Choroid plexus epithelial cell (primary cell): Measurements from ENCODE around the gene RHOBTB1.

ENCODE experiments used
- DNase-seq: peaks from one replicate; pipeline ENCODE4 v3.0.0-alpha.2; 2010; ENCODE audit warnings: low read depth
- H3K4me3 ChIP-seq: 2 replicates; pipeline ENCODE4 v1.5.1; 2011; ENCODE audit warnings: low read depth, mild to moderate bottlenecking, control low read depth, low read length, moderate library complexity
- TF ChIP-seq, protein P1 (sequence below): conservative IDR thresholded peaks from 2 replicates; pipeline ENCODE4 v1.5.1; 2011; ENCODE audit warnings: low read depth, mild to moderate bottlenecking, control low read depth, inconsistent platforms, low read length, moderate library complexity

Gene RHOBTB1

GRCh38 chr10:60871215-60871614 is 72.8 kb downstream of the RHOBTB1 start:
- TF ChIP-seq, protein P1, sequence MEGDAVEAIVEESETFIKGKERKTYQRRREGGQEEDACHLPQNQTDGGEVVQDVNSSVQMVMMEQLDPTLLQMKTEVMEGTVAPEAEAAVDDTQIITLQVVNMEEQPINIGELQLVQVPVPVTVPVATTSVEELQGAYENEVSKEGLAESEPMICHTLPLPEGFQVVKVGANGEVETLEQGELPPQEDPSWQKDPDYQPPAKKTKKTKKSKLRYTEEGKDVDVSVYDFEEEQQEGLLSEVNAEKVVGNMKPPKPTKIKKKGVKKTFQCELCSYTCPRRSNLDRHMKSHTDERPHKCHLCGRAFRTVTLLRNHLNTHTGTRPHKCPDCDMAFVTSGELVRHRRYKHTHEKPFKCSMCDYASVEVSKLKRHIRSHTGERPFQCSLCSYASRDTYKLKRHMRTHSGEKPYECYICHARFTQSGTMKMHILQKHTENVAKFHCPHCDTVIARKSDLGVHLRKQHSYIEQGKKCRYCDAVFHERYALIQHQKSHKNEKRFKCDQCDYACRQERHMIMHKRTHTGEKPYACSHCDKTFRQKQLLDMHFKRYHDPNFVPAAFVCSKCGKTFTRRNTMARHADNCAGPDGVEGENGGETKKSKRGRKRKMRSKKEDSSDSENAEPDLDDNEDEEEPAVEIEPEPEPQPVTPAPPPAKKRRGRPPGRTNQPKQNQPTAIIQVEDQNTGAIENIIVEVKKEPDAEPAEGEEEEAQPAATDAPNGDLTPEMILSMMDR = no peak
- no peak overlapping the region for H3K4me3 ChIP-seq
- no peak for DNase-seq

DNA sequence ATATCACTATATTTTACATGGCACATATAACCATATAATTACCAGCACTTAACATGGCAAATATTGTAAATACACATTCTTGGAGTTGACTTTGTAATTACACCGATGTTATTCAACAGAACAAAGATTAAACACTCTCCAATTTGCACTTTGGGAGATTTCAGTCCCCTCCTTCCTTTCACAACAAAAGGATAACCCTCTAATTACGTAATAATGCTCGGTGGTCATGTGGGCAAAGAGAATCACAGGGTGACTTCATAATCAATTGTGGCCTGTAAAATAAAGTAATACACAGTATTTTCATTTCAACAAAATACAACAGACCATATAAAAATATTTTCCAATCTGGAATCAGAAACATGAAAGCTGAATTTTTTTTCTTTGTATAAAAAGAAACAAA is 73.2 kb downstream of the RHOBTB1 start:
- no peak for DNase-seq
- H3K4me3 ChIP-seq = no peak overlapping the region
- TF ChIP-seq, protein P1 = no peak

- DNase-seq = peak; percentile 16
- TF ChIP-seq, protein P1 = peak; percentile 41
Observed at GRCh38 chr10:60870416-60870728, 73.6 kb downstream of the RHOBTB1 start.

DNA sequence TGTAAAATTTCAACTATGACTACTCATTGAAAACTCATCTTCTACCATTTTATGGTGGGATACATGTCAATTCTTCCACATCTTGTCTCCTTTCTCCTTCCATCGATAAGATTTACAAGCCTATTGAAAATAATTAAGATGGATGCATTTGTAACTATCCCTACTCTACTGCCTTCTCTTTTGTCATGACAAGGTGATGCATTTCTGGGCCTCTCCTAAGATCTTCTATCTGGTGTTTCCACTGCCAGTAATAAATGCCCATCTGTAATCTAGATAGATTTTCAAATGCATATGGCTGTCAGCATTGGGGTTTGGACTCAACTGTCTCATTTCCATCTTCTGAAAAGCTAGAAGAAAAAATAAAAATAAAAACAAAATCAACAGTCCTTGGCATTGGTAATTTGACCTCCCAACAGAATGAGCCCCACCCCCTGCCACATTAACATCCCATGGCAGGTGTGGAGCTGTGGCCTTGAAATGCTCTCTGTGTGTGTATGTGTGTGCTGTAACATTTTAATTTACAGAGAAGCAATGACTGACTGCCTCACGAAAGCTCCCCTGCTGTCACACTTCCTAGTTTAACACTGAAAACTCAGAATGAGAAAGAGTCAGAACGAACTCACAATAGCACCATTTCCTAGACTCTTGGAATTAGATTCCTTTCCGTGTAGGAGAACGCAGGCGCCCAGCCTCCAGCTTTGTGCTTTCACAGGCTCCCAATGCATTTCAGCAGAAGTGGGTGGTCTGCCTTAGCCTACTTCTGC is 74.2 kb downstream of the RHOBTB1 start:
- TF ChIP-seq, protein P1 = no peak
- no peak for DNase-seq
- H3K4me3 ChIP-seq = no peak overlapping the region

More at GRCh38 chr10:60870416-60870728, 73.6 kb downstream of the RHOBTB1 start:
- H3K4me3 ChIP-seq = no peak overlapping the region

DNA sequence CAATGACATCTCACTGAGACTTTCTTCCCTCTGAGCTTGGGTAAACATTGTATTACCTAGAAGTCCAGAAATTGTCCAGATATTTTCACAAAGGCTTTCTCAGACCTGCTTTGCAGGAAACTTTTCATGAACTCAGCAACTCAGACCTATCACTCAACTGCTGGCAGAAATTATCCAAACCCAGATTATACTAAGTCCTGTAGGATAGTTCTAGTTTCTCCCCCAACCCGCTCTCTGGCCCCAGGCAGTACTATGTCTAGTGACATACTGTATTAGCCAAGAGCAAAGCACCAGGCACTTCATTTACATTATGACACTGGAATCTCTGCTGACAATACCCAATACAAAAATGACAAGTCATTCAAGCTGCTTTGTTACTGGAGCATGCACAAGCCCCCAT is 75.0 kb downstream of the RHOBTB1 start:
- no peak for DNase-seq
- no peak overlapping the region for H3K4me3 ChIP-seq
- TF ChIP-seq, protein P1 = no peak

DNA sequence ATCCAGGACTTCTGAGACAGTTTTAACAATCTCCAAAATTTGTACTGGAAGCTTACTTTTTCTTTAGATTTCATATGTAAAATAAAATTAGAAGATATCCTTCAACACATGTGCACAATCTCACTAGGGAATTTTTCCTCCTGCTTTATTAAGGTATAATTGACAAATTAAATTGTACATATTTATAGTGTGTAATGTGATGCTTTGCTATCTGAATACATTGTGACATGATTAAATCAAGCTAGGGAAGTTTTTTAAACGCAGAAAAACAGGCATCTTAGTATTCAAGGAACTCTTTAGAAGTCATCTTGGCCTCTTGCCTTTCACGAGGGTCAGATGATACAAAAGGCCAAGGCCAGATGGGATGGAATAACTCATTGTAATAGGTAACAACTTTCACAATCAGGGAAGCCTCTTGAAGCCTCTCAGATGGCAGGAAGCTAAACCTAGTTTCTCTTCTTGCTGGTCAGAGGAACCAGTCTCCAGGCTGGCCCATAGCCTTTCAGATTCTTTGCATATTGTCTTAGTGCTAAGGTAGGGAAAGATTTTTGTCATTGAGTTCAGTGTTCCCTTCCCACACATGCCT is 78.7 kb downstream of the RHOBTB1 start:
- DNase-seq = no peak
- TF ChIP-seq, protein P1 = no peak
- no peak overlapping the region for H3K4me3 ChIP-seq

GRCh38 chr10:60863796-60864195 is 80.2 kb downstream of the RHOBTB1 start:
- H3K4me3 ChIP-seq = no peak overlapping the region
- TF ChIP-seq, protein P1 = no peak
- DNase-seq = no peak
